HG02973 (cell line): Measurements from ENCODE around the gene IL16.
"Not testable (repeated sequence)": the region's sequence is repeated elsewhere in the genome, so short reads cannot be mapped to it uniquely, and the experiment has no call there.

Experiments
- ATAC-seq: cut with Tn5 transposase; IDR thresholded peaks from one replicate; pipeline ENCODE4 v1.9.1; 2021; ENCODE audit warnings: moderate library complexity; ENCODE audit not compliant: unreplicated experiment

IL16 gene

DNA sequence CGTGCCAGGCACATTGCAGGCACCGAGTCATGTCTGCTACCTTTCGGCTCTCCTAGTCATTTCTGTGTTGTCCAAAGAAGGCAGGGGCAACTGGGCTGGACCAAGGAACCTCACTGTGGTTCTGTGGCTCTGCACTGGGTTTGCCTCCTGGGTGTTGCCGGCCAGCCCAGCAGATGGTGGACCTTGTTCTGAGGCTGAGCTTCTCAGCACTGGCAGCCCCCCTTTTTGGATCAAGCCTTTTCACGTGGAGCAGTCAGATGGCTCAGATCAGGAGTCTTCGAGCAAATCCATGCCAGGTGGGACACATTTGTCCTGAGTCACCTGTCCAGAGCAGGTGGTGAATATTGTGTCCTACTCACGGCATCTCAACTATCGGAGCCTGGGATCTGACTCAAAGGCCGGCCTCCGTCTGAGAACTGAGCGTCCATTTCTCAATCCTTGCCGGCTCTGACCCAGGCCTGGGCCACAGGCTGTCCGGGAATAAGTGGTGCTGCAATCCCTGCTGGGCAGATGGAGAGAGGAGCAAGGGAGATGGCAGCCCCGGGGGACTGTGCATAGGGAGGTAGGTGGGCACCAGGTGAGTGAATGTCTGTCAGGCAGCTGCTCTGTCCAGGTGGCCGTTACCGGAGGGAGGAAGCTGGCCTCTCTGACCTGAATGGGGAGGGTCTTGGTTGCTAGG is at the start of gene IL16:
TSS of gene IL16 (plus strand) at position 304 of the 679 bp plus-strand sequence. CDS start 28,521 bp downstream, outside the sequence.
- ATAC-seq = no peak

DNA sequence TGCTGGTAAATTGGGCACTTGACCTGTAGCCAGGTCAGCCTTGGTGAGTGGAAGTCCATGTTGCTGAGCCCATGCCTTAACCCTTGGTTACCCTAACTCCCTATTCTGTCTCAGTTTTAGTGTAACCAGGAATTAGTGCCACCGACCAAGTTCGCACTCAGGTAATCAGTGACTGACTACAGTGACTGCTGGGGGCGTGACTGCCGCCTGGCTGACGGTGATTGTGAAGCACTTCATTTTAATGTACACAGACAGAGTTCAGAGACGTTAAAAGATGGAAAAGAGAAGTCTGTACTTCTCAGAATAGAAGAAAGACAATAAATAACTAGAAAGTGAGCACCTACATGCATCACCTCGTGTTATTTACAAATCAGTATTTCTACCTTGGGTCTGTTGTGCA is 45.3 kb upstream of the IL16 start:
- ATAC-seq = no peak

DNA sequence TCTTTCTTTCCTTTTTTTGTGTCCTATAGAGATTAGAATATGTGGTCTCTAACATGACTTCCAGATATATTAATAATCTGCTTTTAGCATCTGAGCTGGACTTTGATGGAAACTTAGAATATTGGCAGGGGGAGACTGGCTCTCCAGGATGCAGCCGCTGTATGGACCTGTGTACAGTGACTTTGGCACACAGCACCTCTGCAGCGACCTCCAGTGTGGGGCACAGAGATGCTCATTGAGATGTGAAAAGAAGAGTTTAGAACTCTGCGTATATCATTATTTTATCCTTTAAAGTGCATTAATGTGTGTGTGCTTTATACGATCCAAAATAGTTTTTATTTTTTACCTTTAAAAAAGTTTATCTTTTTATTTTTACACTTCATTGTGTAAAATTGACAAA is 44.3 kb upstream of the IL16 start:
- ATAC-seq = no peak

DNA sequence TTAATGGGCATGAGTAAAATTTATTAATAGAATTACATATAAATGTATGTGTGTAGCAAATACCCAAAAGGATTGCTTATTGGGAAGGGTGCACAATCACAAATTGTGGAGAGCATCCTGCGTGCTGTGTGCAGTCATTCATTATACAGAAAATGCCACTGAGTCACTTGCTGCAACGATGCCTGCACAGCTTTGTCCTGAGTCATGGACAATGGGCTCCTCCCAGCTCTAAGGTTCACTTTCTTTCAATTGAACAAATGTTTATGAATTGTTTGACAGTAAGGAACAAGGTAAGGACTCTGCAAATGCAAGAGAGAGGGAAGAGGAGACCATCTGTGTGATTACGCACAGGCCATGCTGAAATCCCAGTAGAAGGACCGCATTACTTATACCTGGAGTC is 43.9 kb upstream of the IL16 start:
- ATAC-seq = no peak

DNA sequence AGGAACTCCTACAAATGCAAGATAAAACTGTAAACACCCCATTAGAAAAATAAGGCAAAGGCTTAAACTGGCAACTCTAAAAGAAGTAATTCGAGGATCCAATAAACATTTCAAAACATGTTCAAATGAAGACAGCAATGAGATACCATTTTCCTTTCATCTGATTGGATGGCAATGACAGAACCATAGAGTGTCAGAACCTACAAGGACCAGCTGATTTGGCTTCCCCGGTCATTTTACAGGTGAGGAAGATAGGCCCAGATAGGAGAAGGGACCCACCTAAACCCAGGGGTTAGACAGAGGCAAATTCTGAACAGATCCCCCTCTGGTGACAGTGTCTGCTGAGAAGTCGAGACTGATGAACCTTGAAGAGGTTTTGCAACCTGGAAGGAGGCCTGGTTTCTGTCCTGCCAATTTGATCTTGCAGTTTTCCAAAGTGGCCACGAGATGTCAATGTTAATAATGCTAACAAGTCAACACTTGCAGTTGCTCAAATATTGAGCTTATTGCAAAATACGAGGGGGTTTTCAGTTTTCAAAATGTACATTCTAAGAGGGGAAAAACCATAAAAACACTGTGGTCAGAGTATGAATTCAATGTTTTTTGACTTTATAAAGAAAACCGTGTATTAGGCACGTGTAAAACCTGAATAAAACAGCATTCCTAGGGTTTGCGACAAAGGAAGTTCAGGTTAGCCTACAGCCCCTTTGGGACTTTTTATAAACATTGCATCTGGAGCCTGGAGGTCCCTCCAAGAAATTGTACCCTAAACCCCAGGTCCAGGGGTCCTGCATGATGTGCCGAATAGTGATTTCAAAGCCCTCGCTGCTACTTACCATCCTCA is 41.1 kb upstream of the IL16 start:
- ATAC-seq = no peak

DNA sequence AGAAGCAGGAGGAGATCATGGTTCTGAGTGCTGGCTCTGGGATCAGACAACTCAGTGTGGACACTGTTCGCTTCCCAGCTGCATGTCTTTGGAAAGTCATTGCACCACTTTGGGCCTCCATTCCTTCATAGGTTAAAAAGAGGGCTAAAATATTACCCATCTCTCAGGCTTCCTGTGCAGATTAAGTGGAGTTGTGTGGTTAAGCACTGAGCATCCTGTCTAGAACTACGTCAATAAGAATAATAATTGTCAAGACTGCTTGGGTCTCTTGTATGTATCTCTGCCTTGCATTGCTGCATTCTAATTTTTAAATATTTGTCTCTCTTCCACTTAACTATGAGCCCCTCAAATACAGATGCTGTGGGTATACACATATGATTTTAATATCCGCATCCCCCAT is 40.4 kb upstream of the IL16 start:
- no peak for ATAC-seq

DNA sequence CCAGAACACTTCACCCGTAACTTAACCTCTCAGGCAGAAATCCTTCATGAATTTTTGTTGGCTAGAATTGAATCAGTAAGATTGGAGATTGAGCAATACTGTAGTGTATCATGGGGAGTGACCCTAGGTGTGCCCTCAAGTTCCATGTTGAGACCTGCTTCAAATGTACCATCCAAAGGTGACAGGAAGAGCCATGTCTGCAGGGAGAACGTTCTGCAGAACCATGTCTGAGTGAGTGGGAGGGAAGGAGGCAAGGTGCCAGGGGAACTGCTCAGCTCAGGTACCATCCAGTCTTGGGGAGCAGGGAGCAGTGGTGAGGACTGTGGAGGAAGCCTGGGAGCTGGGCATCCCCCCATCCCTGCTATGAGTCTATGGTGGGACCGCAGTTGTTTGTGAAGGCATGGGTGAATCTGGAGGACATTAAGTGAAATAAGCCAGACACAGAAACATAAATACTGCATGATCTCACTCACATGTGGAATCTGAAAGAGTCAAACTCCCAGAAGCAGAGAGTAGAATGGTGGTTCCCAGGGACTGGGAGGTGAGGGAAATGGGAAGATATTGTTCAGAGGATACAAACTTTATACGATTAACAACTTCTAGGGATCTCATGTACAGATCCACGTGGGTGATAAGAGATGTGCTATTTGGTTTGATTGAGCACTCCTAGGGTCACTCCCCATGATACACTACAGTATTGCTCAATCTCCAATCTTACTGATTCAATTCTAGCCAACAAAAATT is 39.3 kb upstream of the IL16 start:
- no peak for ATAC-seq

DNA sequence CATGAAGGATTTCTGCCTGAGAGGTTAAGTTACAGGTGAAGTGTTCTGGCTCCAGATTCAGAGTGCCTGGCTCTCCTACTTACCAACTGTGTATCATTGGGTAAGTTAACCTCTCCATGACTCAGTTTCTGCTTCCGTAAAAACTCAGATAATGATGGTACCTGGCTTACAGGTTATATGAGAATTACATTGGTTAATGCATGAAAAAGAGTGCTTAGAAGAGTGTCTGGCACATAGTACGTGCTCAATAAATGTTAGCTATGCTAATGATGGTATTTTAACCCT is 38.8 kb upstream of the IL16 start:
- ATAC-seq = no peak

DNA sequence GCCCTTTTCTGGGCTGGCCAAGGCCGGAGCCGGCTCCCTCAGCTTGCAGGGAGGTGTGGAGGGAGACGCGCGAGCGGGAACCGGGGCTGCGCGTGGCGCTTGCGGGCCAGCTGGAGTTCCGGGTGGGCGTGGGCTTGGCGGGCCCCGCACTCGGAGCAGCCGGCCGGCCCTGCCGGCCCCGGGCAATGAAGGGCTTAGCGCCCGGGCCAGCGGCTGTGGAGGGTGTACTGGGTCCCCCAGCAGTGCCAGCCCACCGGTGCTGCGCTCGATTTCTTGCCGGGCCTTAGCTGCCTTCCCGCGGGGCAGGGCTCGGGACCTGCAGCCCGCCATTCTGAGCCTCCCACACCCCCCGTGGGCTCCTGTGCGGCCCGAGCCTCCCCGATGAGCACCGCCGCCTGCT is 38.1 kb upstream of the IL16 start:
- ATAC-seq = not testable (repeated sequence)

DNA sequence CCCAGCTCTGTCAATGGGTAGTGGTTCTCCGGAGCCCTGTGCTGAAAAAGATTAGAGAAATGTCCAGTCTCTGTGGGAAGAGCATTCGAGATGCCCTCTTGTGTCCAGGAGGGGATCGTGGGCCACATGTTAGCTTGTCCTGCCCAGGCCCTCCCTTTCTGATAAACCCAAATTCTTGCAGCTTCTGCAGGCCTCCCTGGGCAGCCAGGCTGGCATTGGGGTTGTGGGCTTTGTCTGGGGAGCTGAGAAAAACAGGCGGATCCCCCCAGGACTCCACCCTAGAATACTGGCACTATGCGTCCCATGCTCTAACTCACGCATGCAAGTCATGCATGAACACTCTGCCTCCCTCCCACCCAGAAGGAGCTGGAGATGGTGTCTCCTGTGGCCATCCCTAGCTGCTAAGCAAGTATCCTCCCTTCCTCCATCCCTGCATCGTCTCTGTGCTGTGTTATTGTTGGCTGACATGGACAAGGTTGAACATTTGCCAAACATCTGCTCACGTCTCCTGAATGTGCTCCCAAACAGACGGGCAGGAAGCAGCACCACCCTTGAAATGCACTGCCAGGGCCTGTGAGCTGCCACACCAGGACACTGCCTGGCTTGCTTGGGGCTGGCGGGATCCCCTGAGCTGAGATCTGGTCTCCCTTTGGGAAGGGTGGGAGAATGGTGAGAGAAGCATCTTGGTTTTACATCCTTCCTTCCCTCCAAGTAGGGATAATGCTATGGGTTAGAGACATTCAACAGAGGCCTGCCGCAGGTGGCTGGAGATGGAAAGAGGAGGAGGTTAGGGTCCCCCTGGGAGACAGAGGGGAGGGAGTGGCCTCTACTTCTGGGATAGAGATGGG is 36.1 kb upstream of the IL16 start:
- no peak for ATAC-seq

DNA sequence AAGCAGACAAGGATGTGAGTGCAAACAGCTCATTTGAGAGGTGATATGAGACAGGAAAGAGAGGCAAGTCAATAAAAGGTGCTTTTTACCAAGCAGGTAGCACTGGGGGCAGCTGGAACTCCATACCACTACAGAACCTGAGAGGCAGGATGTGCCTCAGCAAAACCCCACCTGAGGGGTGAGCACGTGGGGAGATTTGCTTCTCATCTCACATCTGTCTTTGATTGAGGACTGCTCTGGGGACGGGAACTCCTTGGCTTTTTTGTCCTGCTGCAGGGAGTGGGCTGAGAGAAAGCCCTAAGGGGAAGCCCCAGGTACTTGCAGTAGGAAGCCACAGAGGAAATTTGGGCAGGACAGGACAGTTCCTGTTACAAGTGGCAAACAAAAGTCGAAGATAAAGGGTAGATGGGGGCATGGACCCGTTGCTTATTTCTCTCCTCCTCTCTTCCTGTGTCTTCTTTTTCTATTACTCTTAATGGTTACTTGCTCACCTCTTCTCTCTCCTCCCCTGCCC is 35.5 kb upstream of the IL16 start:
- no peak for ATAC-seq

DNA sequence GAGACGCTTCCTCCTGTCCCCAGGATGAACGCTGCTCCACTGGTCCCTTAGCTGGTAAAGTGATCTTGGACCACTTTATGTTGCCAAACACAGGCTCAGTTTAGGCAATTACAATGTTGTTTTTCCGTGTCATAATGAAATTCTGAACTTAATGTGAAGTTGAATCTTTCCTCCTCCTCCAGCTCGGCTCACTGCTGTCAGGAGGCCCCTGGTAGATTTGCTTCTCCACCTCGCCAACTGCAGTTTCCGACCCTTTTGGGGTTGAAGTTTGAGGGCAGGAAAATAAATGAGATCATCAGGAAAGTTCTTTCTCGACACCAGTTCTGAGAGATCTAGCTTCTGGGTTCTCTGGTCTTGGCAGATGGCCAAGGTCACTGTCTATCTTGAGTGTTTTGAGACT is 34.8 kb upstream of the IL16 start:
- ATAC-seq = no peak

DNA sequence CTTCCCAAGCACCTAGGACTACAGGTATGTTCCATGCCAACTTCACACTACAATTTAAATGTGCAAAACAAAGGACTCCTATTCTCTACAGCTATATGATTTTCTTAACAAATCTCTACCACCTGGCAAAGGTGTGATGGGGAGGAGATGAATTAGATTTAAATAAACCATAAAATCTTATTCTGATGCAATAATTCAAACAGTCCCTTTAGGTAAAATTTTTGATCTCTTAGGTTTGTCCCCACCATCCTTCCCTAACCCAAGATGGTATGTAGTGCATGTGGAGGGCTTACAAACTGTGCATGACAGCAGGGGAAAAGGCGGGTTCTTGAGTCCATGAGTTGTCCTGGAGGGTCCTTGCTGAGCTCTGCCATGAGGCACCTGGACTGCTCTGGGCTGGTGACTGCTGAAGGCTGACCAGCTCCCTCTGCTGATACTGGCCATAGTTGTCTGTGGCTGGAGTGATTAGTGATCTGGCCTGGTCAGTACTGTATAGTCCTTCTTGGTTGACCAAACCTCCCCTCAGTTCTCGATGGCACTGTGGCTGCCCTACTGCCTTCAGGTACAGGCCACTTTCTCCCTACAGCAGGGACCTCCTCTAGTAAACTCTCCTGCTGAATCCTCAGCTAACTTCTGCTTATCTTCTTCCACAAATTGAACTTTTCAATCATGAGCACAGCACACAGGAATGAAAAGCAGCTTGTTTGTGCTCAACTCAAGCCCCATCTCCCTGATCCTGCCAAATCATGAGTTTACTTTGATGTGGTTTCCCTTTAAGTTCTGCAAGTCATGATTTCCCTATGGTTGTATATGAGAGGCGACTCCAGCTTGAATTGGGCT is 32.5 kb upstream of the IL16 start:
- no peak for ATAC-seq

DNA sequence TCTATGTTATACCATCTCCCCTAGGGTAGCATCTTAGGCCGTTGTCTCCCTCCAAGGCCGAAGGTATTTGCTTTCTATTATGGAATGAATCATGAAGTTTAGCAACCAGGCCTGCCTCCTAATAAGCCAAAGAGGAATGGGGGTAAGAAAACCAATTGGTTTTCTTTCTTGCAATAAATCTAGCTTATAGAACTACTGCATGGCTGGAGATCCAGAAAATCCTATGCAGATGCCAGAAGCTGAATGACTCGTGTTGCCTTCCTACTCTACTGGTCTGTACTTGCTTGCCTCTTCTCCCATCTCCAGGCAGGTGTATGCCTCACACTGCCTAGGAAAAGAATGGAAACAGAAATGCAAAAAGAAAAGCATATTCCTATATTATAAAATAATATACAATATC is 31.1 kb upstream of the IL16 start:
- ATAC-seq = no peak

DNA sequence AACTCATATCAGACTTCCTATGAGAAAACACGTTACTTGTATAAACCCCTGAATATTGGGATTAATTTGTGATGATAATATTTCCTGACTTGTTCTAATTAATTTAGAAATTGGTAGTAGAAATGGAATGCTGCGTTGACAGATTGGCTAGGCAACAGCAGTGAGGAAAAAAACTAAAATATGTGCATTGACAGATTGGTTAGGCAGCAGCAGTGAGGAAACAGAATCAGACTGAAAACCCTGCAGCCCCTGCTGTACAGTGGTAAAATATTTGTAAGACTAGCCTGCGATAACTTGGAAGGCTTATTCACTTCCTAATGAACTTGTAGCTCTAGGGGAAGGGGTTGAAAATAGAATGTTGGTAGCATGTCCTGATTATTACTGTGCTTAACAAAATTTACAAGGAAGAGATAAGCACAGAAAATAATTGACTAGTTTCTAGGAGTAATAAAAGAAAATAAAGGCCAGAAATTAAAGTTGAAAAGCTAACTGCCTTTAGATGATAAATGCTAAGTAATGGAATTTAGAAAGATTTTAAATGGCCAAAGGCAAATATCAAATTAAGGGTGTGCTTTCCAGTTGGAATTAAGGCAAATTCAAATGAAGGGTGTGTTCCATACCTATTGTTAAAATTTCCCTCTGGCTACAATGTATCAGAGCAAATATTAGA is 29.9 kb upstream of the IL16 start:
- no peak for ATAC-seq

DNA sequence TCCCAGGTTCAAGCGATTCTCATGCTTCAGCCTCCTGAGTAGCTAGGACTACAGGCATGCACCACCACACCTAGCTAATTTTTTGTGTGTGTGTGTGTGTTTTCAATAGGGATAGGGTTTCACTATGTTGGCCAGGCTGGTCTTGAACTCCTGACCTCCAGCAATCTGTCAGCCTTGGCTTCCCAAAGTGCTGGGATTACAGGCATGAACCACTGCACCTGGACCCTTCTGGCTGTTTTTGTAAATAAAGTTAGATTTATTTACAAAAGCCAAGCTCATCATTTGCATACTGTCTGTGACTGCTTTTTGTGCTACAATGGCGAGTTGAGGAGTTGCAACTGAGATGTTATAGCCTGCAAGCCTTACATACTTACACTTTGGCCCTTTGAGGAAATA is 28.6 kb upstream of the IL16 start:
- no peak for ATAC-seq

DNA sequence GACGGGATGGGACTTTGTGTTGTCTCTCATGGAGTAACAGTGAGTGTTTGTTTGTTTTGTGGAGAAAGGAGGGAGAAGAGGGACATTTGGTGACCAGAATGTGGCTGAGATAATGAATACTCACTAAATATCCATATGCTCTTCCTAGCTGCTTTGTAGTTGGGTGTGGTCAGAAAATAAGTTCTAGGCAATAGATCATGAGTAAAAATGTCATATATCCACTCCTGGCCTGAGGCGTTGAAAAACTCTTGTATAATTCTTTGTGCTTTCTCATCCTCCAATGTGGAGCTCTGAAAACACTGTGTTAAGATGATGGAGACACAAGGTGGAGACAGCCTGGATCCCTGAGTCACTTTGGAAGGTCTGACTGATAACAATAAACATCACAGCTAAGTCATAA is 28.0 kb upstream of the IL16 start:
- no peak for ATAC-seq

DNA sequence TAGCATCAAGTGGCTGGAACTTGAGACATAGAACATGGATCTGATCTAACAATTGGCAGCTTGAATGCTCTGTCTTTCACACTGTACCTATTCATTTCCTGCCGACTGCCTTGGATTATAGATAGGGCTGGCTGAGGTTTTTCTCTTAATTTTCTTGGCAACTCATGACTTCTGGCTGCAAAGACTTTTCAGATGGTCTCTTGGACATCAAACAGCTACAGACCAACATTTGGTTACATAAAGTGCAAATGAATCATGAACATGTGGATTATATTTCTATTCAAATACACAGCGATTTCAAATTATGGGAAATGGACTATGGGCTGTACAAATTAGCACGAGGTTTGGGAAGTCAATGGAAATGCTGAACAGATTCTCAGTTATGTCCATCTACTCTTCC is 26.2 kb upstream of the IL16 start:
- no peak for ATAC-seq

DNA sequence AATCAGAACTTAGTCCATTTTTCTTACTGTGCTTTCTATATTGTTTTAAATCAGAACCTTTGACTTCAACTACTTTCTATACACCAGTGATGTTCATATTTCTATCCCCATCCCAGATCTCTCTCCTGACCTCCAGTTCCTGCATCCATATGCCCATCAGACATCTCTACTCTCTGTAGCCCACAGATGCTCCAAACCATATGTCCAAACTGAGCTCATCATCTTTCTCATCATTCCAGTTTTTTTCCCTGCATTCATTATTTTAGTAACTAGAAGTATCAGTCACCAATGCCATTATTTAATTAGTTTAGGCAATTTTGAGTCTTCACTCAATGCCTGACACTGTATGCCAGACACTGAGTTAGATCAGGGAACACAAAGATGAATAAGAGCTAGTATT is 25.4 kb upstream of the IL16 start:
- no peak for ATAC-seq
